Placental epithelial cell (primary cell): ENCODE measurements around the gene DDAH2. TPM values are rescaled to one million over a fixed set of nuclear protein-coding genes. Genes with fewer than 3 reads are reported as not detected.

Experiments used
- small RNA-seq: library from RNA; depleted of rRNA; stranded (forward); fragments of <200 nt; gene quantifications from one replicate; pipeline ENCODE3, GENCODE V24; 2012
- total RNA-seq: library from RNA; depleted of rRNA; stranded (reverse); fragments of >200 nt; gene quantifications from 2 replicates; pipeline ENCODE4 v1.2.3, GENCODE V29; 2012

DDAH2 gene
- total RNA-seq = 120 and 147 TPM in 2 replicates

GRCh38 chr6:31728767-31729514, at the start of gene DDAH2:
Gene DDAH2, minus strand, starts transcription at chr6:31729299. Its CDS starts 138 bp downstream, at chr6:31729161.

GRCh38 chr6:31776989-31777666, 48.0 kb upstream of the DDAH2 start, which contains the start of gene VWA7:
Gene VWA7, minus strand, starts transcription at chr6:31777328. Its CDS starts 549 bp downstream, at chr6:31776779.

GRCh38 chr6:31762356-31762755, 33.3 kb upstream of the DDAH2 start, which contains the start of gene SAPCD1:
Gene SAPCD1, plus strand, starts transcription at chr6:31762656. Its CDS starts 399 bp downstream, at chr6:31763055.

GRCh38 chr6:31739639-31740396, 10.7 kb upstream of the DDAH2 start, which contains the start of gene MSH5:
Gene MSH5, plus strand, starts transcription at chr6:31740005. Its CDS starts 462 bp downstream, at chr6:31740467.

GRCh38 chr6:31736021-31736767, 7.1 kb upstream of the DDAH2 start, which contains the start of gene CLIC1:
Gene CLIC1, minus strand, starts transcription at chr6:31736530. Its CDS starts 230 bp downstream, at chr6:31736300.

GRCh38 chr6:31723245-31723979, 5.7 kb downstream of the DDAH2 start, which contains the start of gene MPIG6B:
Gene MPIG6B, plus strand, starts transcription at chr6:31723373. Its CDS starts 11 bp downstream, at chr6:31723384.

GRCh38 chr6:31721351-31722020, 7.6 kb downstream of the DDAH2 start, which contains the start of gene LY6G6C:
Gene LY6G6C, minus strand, starts transcription at chr6:31721746. Its CDS starts 67 bp downstream, at chr6:31721679.

GRCh38 chr6:31715022-31715958, 13.8 kb downstream of the DDAH2 start, which contains the start of gene LY6G6D:
Gene LY6G6D, plus strand, starts transcription at chr6:31715348. Its CDS starts 8 bp downstream, at chr6:31715356.

GRCh38 chr6:31706599-31706998, 22.5 kb downstream of the DDAH2 start, which contains the start of gene LY6G6F:
Gene LY6G6F, plus strand, starts transcription at chr6:31706866. Its CDS starts 41 bp downstream, at chr6:31706907.

GRCh38 chr6:31702819-31703716, 26.0 kb downstream of the DDAH2 start, which contains the start of gene ABHD16A:
Gene ABHD16A, minus strand, starts transcription at chr6:31703324. Its CDS starts 43 bp downstream, at chr6:31703281.

GRCh38 chr6:31680226-31681134, 48.6 kb downstream of the DDAH2 start, which contains the start of gene LY6G5C:
Gene LY6G5C, minus strand, starts transcription at chr6:31681067. Its CDS starts 694 bp downstream, at chr6:31680373.

Small RNA genes within 50 kb of the gene (small RNA-seq; reads per million reads assigned to genes)
- gene LY6G6D = not detected
- 0.14 reads per million for gene MIR4646
- not detected for gene MSH5-SAPCD1
- not detected for gene RF00019
- gene RNU6-850P = not detected
- gene SAPCD1 = not detected

Other genes with a start within 250 kb of the DDAH2 start
- gene MICB, start 231.2 kb downstream of the DDAH2 start, total RNA-seq = 1.1 TPM in 1 of 2 replicates, not detected in the other
- gene MCCD1, start 200.3 kb downstream of the DDAH2 start, total RNA-seq = not detected in 2 replicates
- gene DDX39B, start 187.3 kb downstream of the DDAH2 start, total RNA-seq = 338 and 413 TPM in 2 replicates
- gene ATP6V1G2, start 182.7 kb downstream of the DDAH2 start, total RNA-seq = 0.43 and 1.2 TPM in 2 replicates
- gene NFKBIL1, start 181.7 kb downstream of the DDAH2 start, total RNA-seq = 37.8 and 46.3 TPM in 2 replicates
- not detected in 2 replicates for gene LTA, start 157.0 kb downstream of the DDAH2 start, total RNA-seq
- 1.2 and 1.5 TPM in 2 replicates for gene TNF, start 153.7 kb downstream of the DDAH2 start, total RNA-seq
- gene LTB, start 146.9 kb downstream of the DDAH2 start, total RNA-seq = not detected in 2 replicates
- gene LST1, start 143.0 kb downstream of the DDAH2 start, total RNA-seq = not detected in 2 replicates
- not detected in 2 replicates for gene NCR3, start 136.3 kb downstream of the DDAH2 start, total RNA-seq
- gene AIF1, start 114.1 kb downstream of the DDAH2 start, total RNA-seq = not detected in 2 replicates
- gene PRRC2A, start 108.6 kb downstream of the DDAH2 start, total RNA-seq = 56.5 and 78.9 TPM in 2 replicates
- gene BAG6, start 76.6 kb downstream of the DDAH2 start, total RNA-seq = 161 and 237 TPM in 2 replicates
- 0.79 and 0.98 TPM in 2 replicates for gene APOM, start 73.4 kb downstream of the DDAH2 start, total RNA-seq
- gene C6orf47, start 68.5 kb downstream of the DDAH2 start, total RNA-seq = 25.3 and 25.9 TPM in 2 replicates
- gene GPANK1, start 64.3 kb downstream of the DDAH2 start, total RNA-seq = 18.0 and 27.1 TPM in 2 replicates
- gene CSNK2B, start 63.2 kb downstream of the DDAH2 start, total RNA-seq = 185 and 211 TPM in 2 replicates
- 4.9 and 5.9 TPM in 2 replicates for gene LY6G5B, start 59.3 kb downstream of the DDAH2 start, total RNA-seq
- gene LY6G5C, start 48.2 kb downstream of the DDAH2 start, total RNA-seq = not detected in 2 replicates
- gene ABHD16A, start 26.0 kb downstream of the DDAH2 start, total RNA-seq = 42.8 and 64.6 TPM in 2 replicates
- gene LY6G6F, start 22.4 kb downstream of the DDAH2 start, total RNA-seq = not detected in 2 replicates
- not detected in 2 replicates for gene LY6G6D, start 14.0 kb downstream of the DDAH2 start, total RNA-seq
- 0.39 and 3.5 TPM in 2 replicates for gene LY6G6C, start 7.6 kb downstream of the DDAH2 start, total RNA-seq
- 0.39 and 0.54 TPM in 2 replicates for gene MPIG6B, start 5.9 kb downstream of the DDAH2 start, total RNA-seq
- gene CLIC1, start 7.2 kb upstream of the DDAH2 start, total RNA-seq = 568 and 799 TPM in 2 replicates
- 7.9 and 8.6 TPM in 2 replicates for gene MSH5, start 10.7 kb upstream of the DDAH2 start, total RNA-seq
- gene SAPCD1, start 33.4 kb upstream of the DDAH2 start, total RNA-seq = 0.79 TPM in 1 of 2 replicates, not detected in the other
- 3.8 and 4.7 TPM in 2 replicates for gene VWA7, start 48.0 kb upstream of the DDAH2 start, total RNA-seq
- 30.2 and 90.0 TPM in 2 replicates for gene VARS1, start 66.5 kb upstream of the DDAH2 start, total RNA-seq
- 20.4 and 36.8 TPM in 2 replicates for gene LSM2, start 77.7 kb upstream of the DDAH2 start, total RNA-seq
- gene HSPA1L, start 86.0 kb upstream of the DDAH2 start, total RNA-seq = 0.11 and 1.6 TPM in 2 replicates
- gene HSPA1A, start 86.2 kb upstream of the DDAH2 start, total RNA-seq = 65.7 and 80.9 TPM in 2 replicates
- 46.0 and 136 TPM in 2 replicates for gene HSPA1B, start 98.4 kb upstream of the DDAH2 start, total RNA-seq
- gene NEU1, start 133.5 kb upstream of the DDAH2 start, total RNA-seq = 53.0 and 62.0 TPM in 2 replicates
- 0.11 TPM in 1 of 2 replicates, not detected in the other for gene SLC44A4, start 149.7 kb upstream of the DDAH2 start, total RNA-seq
- 47.1 and 61.5 TPM in 2 replicates for gene EHMT2, start 168.4 kb upstream of the DDAH2 start, total RNA-seq
- gene ZBTB12, start 172.8 kb upstream of the DDAH2 start, total RNA-seq = 2.9 and 4.7 TPM in 2 replicates
- gene C2, start 198.4 kb upstream of the DDAH2 start, total RNA-seq = 0.22 and 1.6 TPM in 2 replicates
- gene CFB, start 216.8 kb upstream of the DDAH2 start, total RNA-seq = 0.39 TPM in 1 of 2 replicates, not detected in the other
- 82.8 and 105 TPM in 2 replicates for gene NELFE, start 229.7 kb upstream of the DDAH2 start, total RNA-seq
- 63.2 and 74.0 TPM in 2 replicates for gene SKIC2, start 229.9 kb upstream of the DDAH2 start, total RNA-seq
- 23.9 and 28.6 TPM in 2 replicates for gene DXO, start 242.8 kb upstream of the DDAH2 start, total RNA-seq